ENCODE data around the gene RTN4R.

GRCh38 chr22:20203552-20204201 is 64.4 kb downstream of the RTN4R start:
- TF ChIP-seq CTCF (IDR thresholded peaks at IDR 0.05; ENCODE audit: borderline replicate concordance, extremely low read depth, low read length, poor library complexity, severe bottlenecking) (no peak), EZH2 (IDR thresholded peaks at IDR 0.05; ENCODE audit: borderline replicate concordance, low read depth, low read length, severe bottlenecking) (no peak)

All from DND-41 (cell line).